ENCODE data around the gene ANKFN1.
A peak's percentile ranks its signal among the peaks of the same experiment; 100 is the strongest.

- TF ChIP-seq CTCF (conservative IDR thresholded peaks at IDR 0.05; ENCODE audit: low read depth, low read length) (0 out of 2 replicates have a peak, but pooled peaks have one; percentile 18), EZH2 (IDR thresholded peaks at IDR 0.05; ENCODE audit: borderline replicate concordance, low read depth, low read length, poor library complexity, severe bottlenecking) (no peak)
These were observed 12.0 kb upstream of the ANKFN1 start for GRCh38 chr17:56141046-56141839.

All from A673 (cell line).